ENCODE measurements around the gene C19orf47.

Gene C19orf47

GRCh38 chr19:40285353-40286234, 62.6 kb downstream of the C19orf47 start:
- peak; percentile 98 to 100 (median 98) for DNase-seq
- intact Hi-C loops (cut with DNase I): loop anchor here (2.0 kb wide), 1 partner anchor 63 kb away; the partner anchor contains the start of genes C19orf47 and PLD3

DNA sequence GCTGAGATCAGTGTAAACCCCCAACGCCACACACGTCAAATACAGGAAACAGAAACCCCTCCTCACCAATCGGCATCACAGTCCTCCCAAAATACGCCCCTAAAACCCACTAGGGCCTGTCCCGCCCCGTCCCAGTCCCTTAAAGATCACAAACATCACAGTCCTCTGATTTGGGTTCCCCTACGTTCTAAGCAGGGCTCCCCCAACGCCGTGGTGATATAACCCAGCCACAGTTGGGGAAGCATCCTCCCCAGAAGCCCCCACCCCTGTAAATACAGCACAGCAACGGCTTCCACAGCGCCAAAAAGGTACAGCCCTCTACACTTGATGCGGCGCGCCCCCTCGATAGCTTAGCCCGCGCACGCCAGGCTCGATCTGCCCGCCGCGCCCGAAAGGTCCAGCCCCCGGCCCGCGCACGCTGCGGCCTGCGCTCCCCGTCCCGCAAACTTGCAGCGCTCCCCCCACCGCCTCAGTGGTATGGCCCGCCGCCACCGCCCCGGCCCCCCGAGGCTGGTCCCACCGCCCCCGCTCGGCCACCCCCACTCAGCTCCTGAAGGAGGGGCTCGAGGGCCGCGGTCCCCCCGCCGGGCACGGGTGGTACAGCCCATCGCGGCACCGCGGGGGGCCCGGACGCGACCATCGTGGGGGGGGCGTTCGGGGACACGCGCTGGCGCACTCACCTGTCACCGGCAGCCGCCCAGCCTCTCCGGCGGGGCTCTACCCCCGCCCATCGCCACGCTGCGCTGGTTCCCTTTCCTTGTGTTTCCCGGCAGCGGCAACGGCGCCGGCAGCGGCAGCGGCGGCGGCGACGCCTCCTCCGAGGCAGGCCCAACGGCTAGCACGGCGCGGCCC, 63.5 kb downstream of the C19orf47 start, which contains the start of gene AKT2:
Gene AKT2, minus strand, starts transcription at position 845 of the 852 bp plus-strand sequence. CDS start 20,078 bp downstream, outside the sequence.
- peak in 9 of 10 donors; percentile 36 to 94 (median 61) for DNase-seq
- intact Hi-C loops (cut with DNase I): loop anchor here (2.0 to 5.0 kb wide), 2 partner anchors 42 to 64 kb away; partner anchors contain the start of genes C19orf47 and PLD3

DNA sequence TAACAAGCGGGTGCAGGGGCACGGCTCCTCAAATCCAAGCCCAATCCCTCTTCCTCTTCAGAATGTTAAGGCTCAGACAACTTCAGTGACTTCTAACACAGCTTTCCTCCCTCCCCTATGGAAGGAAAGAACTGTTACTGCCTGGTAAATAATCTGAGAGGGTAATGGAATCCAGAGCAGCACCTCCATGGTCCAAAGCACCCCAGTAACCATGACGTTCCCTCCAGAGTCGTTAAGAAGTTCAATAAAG, 64.0 kb downstream of the C19orf47 start:
- intact Hi-C loops (cut with DNase I): loop anchor here (2.0 to 5.0 kb wide), 2 partner anchors 42 to 65 kb away; partner anchors contain the start of genes C19orf47 and PLD3

DNA sequence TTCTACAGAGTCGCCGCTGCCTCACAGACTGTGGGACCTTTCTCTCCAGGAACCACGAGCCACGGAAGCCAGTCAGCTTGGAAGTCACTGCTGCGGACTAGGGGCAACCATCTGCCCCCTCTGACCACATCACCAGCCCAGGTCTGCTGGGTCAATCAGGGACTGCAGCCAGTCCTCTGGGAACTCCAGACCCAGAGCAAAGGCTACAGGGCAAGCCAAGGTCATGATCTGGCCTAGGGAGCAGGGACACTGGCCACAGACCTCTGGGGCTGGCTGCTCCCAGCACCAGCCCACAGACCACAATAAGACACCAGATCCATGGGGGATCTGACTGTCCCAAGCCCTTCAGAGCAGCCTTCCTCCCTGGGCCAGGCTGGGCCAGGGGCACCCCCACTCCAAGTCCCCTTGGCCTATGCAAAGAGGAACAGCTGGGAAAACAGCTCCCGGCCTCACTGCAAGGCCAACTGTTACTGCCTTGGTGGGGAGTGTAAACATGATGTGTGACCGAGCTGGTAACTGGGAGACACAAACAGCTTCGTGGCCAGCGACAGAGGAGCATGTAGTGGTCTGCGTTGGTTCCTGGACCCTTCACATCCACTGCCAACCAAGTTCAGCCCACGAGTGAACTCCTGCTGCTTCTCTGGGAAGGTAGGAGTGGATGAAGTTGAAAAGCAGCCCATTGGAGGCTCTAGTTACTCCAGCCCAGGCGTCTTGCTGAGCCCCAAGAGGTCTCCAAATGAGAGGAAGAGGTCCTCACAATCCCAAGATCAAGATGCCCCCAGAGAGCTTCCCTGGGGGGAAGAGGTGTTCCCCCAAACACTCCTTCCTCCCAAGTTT, 64.6 kb downstream of the C19orf47 start:
- intact Hi-C loops (cut with DNase I): loop anchor here (2.0 to 5.0 kb wide), 2 partner anchors 41 to 65 kb away; partner anchors contain the start of genes C19orf47 and PLD3
- peak in 2 of 10 donors; percentile 26 to 77 for DNase-seq

More for the DNA sequence above, 64.0 kb downstream of the C19orf47 start:
- peak in 2 of 10 donors; percentile 44 to 58 for DNase-seq

GRCh38 chr19:40282920-40283319, 65.3 kb downstream of the C19orf47 start:
- intact Hi-C loops (cut with DNase I): loop anchor here (5.0 kb wide), 1 partner anchor 41 kb away; no protein-coding TSS in a partner anchor
- DNase-seq: peak in 1 of 10 donors; percentile 24

GRCh38 chr19:40282209-40282580, 66.0 kb downstream of the C19orf47 start:
- intact Hi-C loops (cut with DNase I): loop anchor here (5.0 kb wide), 1 partner anchor 40 kb away; no protein-coding TSS in a partner anchor
- peak in 2 of 10 donors; percentile 2 to 7 for DNase-seq

DNA sequence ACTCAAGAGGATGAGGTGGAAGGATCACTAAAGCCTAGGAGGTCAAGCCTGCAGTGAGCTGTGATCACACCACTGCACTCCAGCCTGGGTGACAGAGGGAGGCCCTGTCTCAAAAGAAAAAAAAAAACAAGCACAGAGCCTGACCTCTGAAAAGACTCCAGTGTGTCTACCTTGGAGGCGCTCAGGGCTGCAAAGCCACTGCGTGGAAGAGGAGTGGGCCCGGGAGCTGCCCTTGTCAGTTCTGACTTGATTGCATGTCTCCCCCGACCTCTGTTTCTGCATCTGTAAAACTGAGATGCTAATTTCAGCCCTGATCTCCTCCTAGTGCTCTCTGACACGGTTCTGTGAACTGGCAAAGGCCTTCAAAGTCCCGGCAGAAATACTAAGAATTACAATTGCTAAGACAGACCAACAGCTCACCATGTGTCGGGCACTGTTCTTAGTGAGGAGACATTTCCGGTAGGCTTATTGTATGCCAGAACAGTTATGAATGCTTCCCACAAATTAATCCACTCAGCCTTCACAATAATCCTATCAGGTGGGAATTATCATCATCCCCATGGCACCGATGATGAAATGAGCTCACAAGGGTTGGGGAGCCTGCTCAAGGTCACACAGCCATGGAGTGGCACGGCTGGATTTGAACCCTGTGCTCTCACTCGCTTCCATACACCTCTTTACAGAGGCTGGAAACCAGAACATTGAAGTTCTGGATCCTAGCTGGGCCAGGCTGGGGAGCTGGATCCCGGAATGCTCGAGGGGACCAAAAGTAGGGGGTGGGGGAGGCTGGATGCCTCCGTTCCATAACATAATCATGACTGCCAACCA, 66.6 kb downstream of the C19orf47 start:
- DNase-seq: peak in 2 of 10 donors; percentile 24 to 26
- intact Hi-C loops (cut with DNase I): loop anchor here (5.0 kb wide), 1 partner anchor 39 kb away; no protein-coding TSS in a partner anchor

DNA sequence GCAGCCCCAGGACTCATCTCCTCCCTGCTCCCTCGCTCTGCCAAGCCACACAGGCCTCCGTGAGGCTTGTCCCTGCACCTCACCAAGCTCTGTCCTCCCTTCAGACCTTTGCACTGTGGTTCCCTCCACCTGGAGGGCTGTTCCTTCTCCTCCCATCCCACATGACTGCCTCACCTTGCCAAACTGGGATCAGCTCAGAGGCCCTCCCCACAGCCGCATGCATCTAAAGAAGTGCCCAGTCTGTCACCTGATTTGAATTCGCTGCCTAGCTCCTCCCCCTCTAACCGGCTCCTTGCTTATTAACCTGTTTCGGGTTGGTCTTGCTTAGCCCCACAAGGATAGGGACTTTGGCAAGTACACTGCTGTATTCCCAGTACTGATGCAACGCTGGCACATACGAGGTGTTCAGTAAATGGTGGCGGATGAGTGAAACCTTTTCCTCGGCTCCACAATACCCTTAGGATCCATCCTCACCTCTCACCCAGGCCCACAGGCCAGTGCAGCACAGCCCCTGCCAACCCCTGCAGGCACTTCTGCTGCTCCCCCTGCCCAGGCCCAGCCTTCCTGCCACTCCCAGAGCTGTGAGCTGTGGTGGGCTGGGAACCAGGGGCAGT, 67.5 kb downstream of the C19orf47 start:
- DNase-seq: peak in 2 of 10 donors; percentile 75 to 88
- intact Hi-C loops (cut with DNase I): loop anchor here (5.0 kb wide), 1 partner anchor 38 kb away; no protein-coding TSS in a partner anchor

DNA sequence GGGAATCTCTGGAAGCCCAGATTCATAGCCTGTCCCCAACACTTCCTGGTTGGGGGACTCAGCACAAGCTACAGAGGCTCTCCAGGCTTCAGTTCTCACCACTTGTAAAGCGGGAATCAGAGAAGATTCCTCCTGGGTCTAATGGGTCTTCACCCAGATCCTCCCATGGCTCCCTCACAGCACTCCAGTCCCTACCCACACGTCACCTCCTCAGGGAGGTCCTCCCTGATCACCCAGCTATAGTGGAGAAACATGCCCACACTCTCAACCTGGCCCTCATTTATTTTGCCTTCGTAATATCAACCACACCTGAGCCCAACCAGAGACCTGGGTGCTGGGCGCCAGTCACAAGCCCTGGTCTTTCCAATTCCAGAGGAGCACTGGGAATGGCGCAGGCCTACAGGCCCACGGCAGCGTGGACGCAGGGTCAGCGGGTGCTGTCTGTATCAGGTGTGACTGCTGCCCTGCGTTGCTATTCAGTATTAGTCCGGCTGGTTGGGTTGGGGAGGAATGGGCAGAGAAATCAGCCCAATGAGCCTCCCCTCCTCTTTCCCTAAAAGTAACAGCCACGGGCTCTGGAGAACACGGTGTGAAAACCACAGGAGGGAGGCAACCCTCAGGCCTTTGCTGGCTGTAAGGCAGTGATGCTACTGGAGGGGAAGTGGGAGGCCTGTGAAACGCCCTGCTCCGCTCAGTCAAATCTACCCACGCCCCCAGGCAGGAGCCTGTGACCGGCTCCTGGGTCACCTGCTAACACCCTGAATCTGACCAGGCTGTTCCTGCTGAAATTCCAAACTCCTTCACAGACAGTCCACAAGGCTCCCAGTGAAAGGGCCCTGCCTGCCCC, 68.2 kb downstream of the C19orf47 start:
- intact Hi-C loops (cut with DNase I): loop anchor here (5.0 kb wide), 1 partner anchor 38 kb away; no protein-coding TSS in a partner anchor
- DNase-seq: peak in 3 of 10 donors; percentile 49 to 88 (median 74)

DNA sequence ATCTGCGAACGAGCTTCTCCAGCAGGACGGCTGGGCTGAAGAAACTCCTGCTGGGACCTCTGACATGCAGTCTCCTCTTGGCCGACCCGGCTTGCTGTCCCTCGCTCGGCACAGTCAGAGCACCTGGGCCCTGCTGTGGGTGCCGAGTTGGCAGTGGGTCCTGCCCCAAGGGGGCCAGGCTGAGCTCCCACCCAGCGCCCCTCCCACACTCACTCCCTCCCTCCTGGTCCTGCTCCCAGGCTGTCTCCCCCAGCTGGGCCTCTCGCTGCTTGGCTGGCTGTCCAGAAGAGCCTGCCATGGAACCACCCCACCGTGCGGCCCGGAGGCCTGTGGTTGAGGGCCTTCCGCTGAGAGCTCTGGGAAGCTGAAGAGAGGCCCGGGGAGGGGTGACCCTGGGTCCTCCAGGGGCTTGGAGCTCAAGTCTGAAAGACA, 69.1 kb downstream of the C19orf47 start:
- DNase-seq: peak in 7 of 10 donors; percentile 33 to 92 (median 61)
- intact Hi-C loops (cut with DNase I): no loop called here

DNA sequence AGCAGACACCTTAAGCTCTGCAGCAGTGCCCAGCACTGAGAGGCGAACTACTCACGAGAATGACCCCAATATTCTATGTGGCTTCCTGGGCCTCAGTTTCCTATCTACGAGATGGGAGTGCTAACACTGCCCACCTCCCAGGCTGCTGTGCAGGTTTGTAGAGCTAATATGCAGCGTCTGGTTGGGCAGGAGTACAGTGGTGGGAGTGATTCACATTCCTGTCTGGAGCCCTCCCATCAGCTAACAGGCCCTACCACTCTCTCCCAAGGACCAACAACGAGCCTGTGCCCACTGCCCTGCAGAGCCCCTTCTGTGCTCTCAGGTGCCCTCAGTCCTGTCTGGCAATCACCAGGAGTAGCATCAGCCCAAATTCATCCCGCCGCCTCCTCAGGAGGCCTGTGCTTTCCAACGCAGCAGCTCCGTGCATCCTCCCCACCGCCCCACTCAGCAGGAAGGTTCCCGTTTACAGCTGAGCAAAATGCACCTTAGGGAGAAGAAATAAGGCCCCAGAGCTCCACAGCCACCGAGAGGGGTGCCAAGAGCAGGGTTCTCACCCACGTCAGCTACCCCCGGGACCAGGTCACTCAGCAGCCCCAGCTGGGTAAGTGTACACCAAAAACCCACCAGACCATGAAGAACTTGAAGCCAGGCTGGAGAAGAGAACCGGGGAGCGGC, 69.7 kb downstream of the C19orf47 start:
- intact Hi-C loops (cut with DNase I): no loop called here
- peak in 3 of 10 donors; percentile 62 to 76 (median 66) for DNase-seq

GRCh38 chr19:40277356-40278059, 70.7 kb downstream of the C19orf47 start:
- peak in 2 of 10 donors; percentile 64 to 73 for DNase-seq

GRCh38 chr19:40274585-40275544, 73.3 kb downstream of the C19orf47 start:
- intact Hi-C loops (cut with DNase I): no loop called here
- peak in 3 of 10 donors; percentile 76 to 84 (median 83) for DNase-seq

More at GRCh38 chr19:40277356-40278059, 70.7 kb downstream of the C19orf47 start:
- intact Hi-C loops (cut with DNase I): no loop called here

- intact Hi-C loops (cut with DNase I): no loop called here
- peak in 6 of 10 donors; percentile 43 to 92 (median 78) for DNase-seq
Measured at GRCh38 chr19:40273469-40274360, 74.5 kb downstream of the C19orf47 start.
